K562 (cell line): Measurements from ENCODE around the gene ORMDL2. TPM values are rescaled to one million over a fixed set of nuclear protein-coding genes. Genes with fewer than 3 reads are reported as not detected.

Source experiments
- ATAC-seq: fragments of 200-7000 bp; cut with Tn5 transposase; 3 replicates; pipeline ENCODE4 v1.9.1; 2020; ENCODE audit warnings: moderate library complexity
- BruUV-seq: library from RNA; stranded (reverse); fragments of 400-500 nt; replicated peaks from 2 replicates; lab custom pipeline; 2021; lab: Mats Ljungman, UMichigan
- CTCF ChIA-PET: fragments of 300-600 bp; formaldehyde crosslinking; extraction: SDS; loops from one replicate; lab custom pipeline; 2021; ENCODE audit warnings: low intra/inter-chr PET ratio; lab: Yijun Ruan, JAX
- POLR2A ChIA-PET: fragments of 300-600, 350-650 bp; sonication (Branson Sonifier 250); formaldehyde crosslinking; extraction: SDS; loops from one replicate; lab custom pipeline; 2021; ENCODE audit warnings: antibody characterized with exemption, inconsistent platforms; lab: Yijun Ruan, JAX
- DNase-seq, 4 experiments: peaks; one replicate each; pipeline versions ENCODE4 v3.0.0 to v3.0.0-alpha.2; 2011 to 2018; ENCODE audit warnings: low spot score in 3 of 4, mixed read lengths in 3 of 4; ENCODE audit errors: extremely low read depth in 1 of 4
- FAIRE-seq: peaks from 2 replicates; lab custom pipeline; 2011; peaks lifted over from hg19 to GRCh38; lab: Jason Lieb, UNC
- H2AFZ ChIP-seq: 2 replicates; pipeline ENCODE4 v1.6.0; 2011; ENCODE audit warnings: low read depth, low read length, control low read depth, inconsistent platforms
- H3K27ac ChIP-seq: fragments of 200-600 bp; 3 replicates; pipeline ENCODE4 v1.8.0; 2011; ENCODE audit warnings: low read depth, mild to moderate bottlenecking, control low read depth, inconsistent platforms, low read length, moderate library complexity, mixed read lengths; ENCODE audit errors: extremely low read depth
- H3K27me3 ChIP-seq, 2 experiments: fragments of 300-600 bp in 1 of 2; 2 replicates in 1 of 2; 3 replicates in 1 of 2; pipeline versions ENCODE4 v1.6.0 to v1.8.0; 2011; ENCODE audit warnings: inconsistent platforms in 2 of 2, low read length in 2 of 2, mild to moderate bottlenecking in 1 of 2, mixed read lengths in 1 of 2, moderate library complexity in 1 of 2; ENCODE audit not compliant: control insufficient read depth in 2 of 2, insufficient read depth in 2 of 2
- H3K36me3 ChIP-seq: fragments of 300-600 bp; 3 replicates; pipeline ENCODE4 v1.8.0; 2011; ENCODE audit warnings: mild to moderate bottlenecking, low read length, inconsistent platforms; ENCODE audit not compliant: control insufficient read depth, insufficient read depth
- H3K4me1 ChIP-seq, 2 experiments: fragments of 200-600 bp in 1 of 2; replicated peaks in 1 of 2; 2 replicates in 1 of 2; 3 replicates in 1 of 2; pipeline versions ENCODE4 v1.5.1 to v1.8.0; 2011; ENCODE audit warnings: inconsistent platforms in 2 of 2, low read length in 2 of 2, mild to moderate bottlenecking in 1 of 2, mixed read lengths in 1 of 2, moderate library complexity in 1 of 2; ENCODE audit not compliant: control insufficient read depth in 2 of 2, insufficient read depth in 2 of 2
- H3K4me2 ChIP-seq: 2 replicates; pipeline ENCODE4 v1.6.1; 2011; ENCODE audit warnings: low read length, control low read depth, inconsistent platforms, mixed read lengths; ENCODE audit not compliant: insufficient read depth
- H3K4me3 ChIP-seq: fragments of 200-600 bp; sonication (generic), shearing (Covaris generic); 2 replicates; pipeline ENCODE4 v1.5.1; 2016; ENCODE audit warnings: control low read depth, inconsistent platforms
- H3K79me2 ChIP-seq: fragments of 200-600 bp; 3 replicates; pipeline ENCODE4 v1.8.0; 2011; ENCODE audit warnings: low read length, inconsistent platforms; ENCODE audit not compliant: control insufficient read depth, insufficient read depth
- H3K9ac ChIP-seq, 2 experiments: 2 replicates each; pipeline versions ENCODE4 v1.6.0 to v1.6.1; 2011; ENCODE audit warnings: low read depth in 2 of 2, low read length in 2 of 2, control low read depth in 1 of 2, inconsistent platforms in 1 of 2, mild to moderate bottlenecking in 1 of 2, mixed read lengths in 1 of 2; ENCODE audit not compliant: insufficient read depth in 1 of 2
- H3K9me1 ChIP-seq: one replicate; pipeline ENCODE4 v1.6.0; 2011; ENCODE audit warnings: inconsistent platforms, mild to moderate bottlenecking, low read length, moderate library complexity; ENCODE audit not compliant: control insufficient read depth, insufficient read depth
- H3K9me3 ChIP-seq: replicated peaks from 2 replicates; pipeline ENCODE4 v1.5.1; 2011; ENCODE audit warnings: low read depth, low read length, inconsistent platforms; ENCODE audit not compliant: control insufficient read depth, insufficient read depth
- H4K20me1 ChIP-seq: replicated peaks from 2 replicates; pipeline ENCODE4 v1.6.1; 2011; ENCODE audit warnings: low read length, inconsistent platforms, mixed read lengths; ENCODE audit not compliant: control insufficient read depth, insufficient read depth
- BRF1 ChIP-seq: IDR thresholded peaks from 3 replicates; pipeline ENCODE4 v1.6.1; 2011; ENCODE audit warnings: borderline replicate concordance, mild to moderate bottlenecking; ENCODE audit not compliant: insufficient read length; ENCODE audit errors: extremely low read depth
- FOXP1 ChIP-seq: sonication (generic); formaldehyde crosslinking; IDR thresholded peaks from 2 replicates; pipeline ENCODE4 v1.8.0; 2022; ENCODE audit warnings: mild to moderate bottlenecking, missing genetic modification reagents
- GATA2 ChIP-seq: sonication (generic); formaldehyde crosslinking; IDR thresholded peaks from 2 replicates; pipeline ENCODE4 v1.4.0; 2020; ENCODE audit warnings: mild to moderate bottlenecking, missing genetic modification reagents
- GATAD2B ChIP-seq: fragments of 450-650 bp; IDR thresholded peaks from 2 replicates; pipeline ENCODE4 v1.6.1; 2017; ENCODE audit warnings: mild to moderate bottlenecking, borderline replicate concordance
- HDGF ChIP-seq: fragments of 450-650 bp; IDR thresholded peaks from 2 replicates; pipeline ENCODE4 v1.6.1; 2016
- KAT8 ChIP-seq: fragments of 450-650 bp; IDR thresholded peaks from 2 replicates; pipeline ENCODE4 v1.6.1; 2016; ENCODE audit warnings: low read depth, mild to moderate bottlenecking
- LEF1 ChIP-seq: fragments of 450-650 bp; IDR thresholded peaks from 2 replicates; pipeline ENCODE4 v1.6.1; 2016; ENCODE audit warnings: mild to moderate bottlenecking
- MCM3 ChIP-seq: fragments of 450-650 bp; IDR thresholded peaks from 2 replicates; pipeline ENCODE4 v1.6.1; 2016
- MEIS2 ChIP-seq: fragments of 450-650 bp; IDR thresholded peaks from 2 replicates; pipeline ENCODE4 v1.6.1; 2014; ENCODE audit warnings: mild to moderate bottlenecking; ENCODE audit not compliant: partially characterized antibody
- MTA1 ChIP-seq: fragments of 450-650 bp; IDR thresholded peaks from 2 replicates; pipeline ENCODE4 v1.6.1; 2017; ENCODE audit warnings: borderline replicate concordance
- POLR3G ChIP-seq: IDR thresholded peaks from 2 replicates; pipeline ENCODE4 v1.6.1; 2011; ENCODE audit not compliant: insufficient read length, insufficient replicate concordance; ENCODE audit errors: extremely low read depth
- ZBED1 ChIP-seq: IDR thresholded peaks from 2 replicates; pipeline ENCODE4 v1.6.1; 2014
- ZBTB2 ChIP-seq: fragments of 450-650 bp; IDR thresholded peaks from 2 replicates; pipeline ENCODE4 v1.6.1; 2016; ENCODE audit warnings: antibody characterized with exemption
- ZBTB49 ChIP-seq: sonication (generic); formaldehyde crosslinking; IDR thresholded peaks from 2 replicates; pipeline ENCODE4 v1.8.0; 2022; ENCODE audit warnings: missing genetic modification reagents, mild to moderate bottlenecking, borderline replicate concordance
- ZFP1 ChIP-seq: fragments of 450-650 bp; formaldehyde crosslinking; IDR thresholded peaks from 2 replicates; pipeline ENCODE4 v1.4.0; 2020; ENCODE audit warnings: mild to moderate bottlenecking, mixed read lengths
- ZNF766 ChIP-seq: fragments of 200-800 bp; sonication (Bioruptor generic); conservative IDR thresholded peaks from 2 replicates; pipeline ENCODE4 v1.6.1; 2016; ENCODE audit warnings: missing genetic modification characterization, missing compliant biosample characterization
- WGBS: fragments of 100-300 bp; shearing (Covaris generic); methylation state at CpG from one replicate; pipeline ENCODE4 v1.1.6; 2016; ENCODE audit warnings: low coverage, mixed read lengths; ENCODE audit not compliant: insufficient coverage; ENCODE audit errors: missing lambda C conversion rate; 5-methylcytosine and 5-hydroxymethylcytosine counted together
- in situ Hi-C: fragments of 300-500 bp; cut with MboI; formaldehyde crosslinking; loops from 4 replicates; pipeline ENCODE4 v1.15.0; 2018; ENCODE audit warnings: inconsistent platforms, mixed read lengths
- intact Hi-C: fragments of 100-400 bp; cut with micrococcal nuclease; formaldehyde crosslinking; loops from 2 replicates; pipeline ENCODE4 v1.14.2; 2022
- polyA plus RNA-seq, 8 experiments: library from polyadenylated mRNA; depleted of rRNA in 4 of 8; stranded (reverse) in 5 of 8; unstranded in 3 of 8; fragments of >200 nt; fragmentation: Nextera tagmentation in 2 of 8; fragmentation: Illumina TruSeq in 1 of 8; extraction: Ambion mirVana in 2 of 8; extraction: Trizol in 1 of 8; gene quantifications; 2 replicates each; pipeline versions ENCODE4 v1.2.1 to v1.2.3, GENCODE V29; 2011 to 2014; ENCODE audit warnings: inconsistent platforms in 1 of 8, missing spikeins in 1 of 8
- total RNA-seq, 7 experiments: library from RNA; depleted of rRNA in 6 of 7; stranded (reverse); fragments of >200 nt in 6 of 7; fragmentation: Illumina TruSeq in 2 of 7; extraction: Trizol in 2 of 7; gene quantifications; 2 replicates each; pipeline versions ENCODE4 v1.2.1 to v1.2.3, GENCODE V29; 2011 to 2021; ENCODE audit warnings: low replicate concordance in 1 of 7
- TF ChIP-seq, protein P1 (sequence below): fragments of 450-650 bp; IDR thresholded peaks from 2 replicates; pipeline ENCODE4 v1.6.1; 2016; ENCODE audit warnings: missing biosample characterization, missing genetic modification characterization

The ORMDL2 gene
- total and polyA plus RNA-seq, 9 of the 15 experiments (the other 6 are each of a cell fraction or from before 2014, with no cell fraction given) = 9.9 to 113 (median 34.4) TPM

DNA sequence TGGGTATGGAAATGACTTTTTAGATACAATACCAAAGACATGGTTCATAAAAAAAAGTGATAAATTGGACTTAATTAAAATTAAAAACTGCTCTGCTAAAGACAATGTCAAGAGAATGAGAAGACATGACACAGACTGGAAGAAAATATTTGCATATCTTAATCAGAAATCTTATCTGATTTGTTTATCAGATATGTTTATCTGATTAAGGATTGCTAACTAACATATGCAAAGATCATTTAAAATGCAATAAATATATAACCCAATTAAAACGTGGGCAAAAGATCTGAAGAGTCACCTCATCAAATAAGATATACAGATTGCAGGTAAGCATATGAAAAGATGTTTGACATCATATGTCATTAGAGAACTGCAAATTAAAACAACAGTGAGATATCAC, 34.9 kb downstream of the ORMDL2 start:
- no peak overlapping the region for H2AFZ ChIP-seq
- H3K79me2 ChIP-seq = peaks cover 3% of the 10 kb centered on the region; the same call in 1 of the 3 replicates
- CTCF ChIA-PET = no interaction called here
- no peak overlapping the region for H3K4me3 ChIP-seq
- H3K4me1 ChIP-seq = peaks cover 4 to 8% of the 10 kb centered on the region in 2 experiments; a peak in 4 of 5 replicates
- in situ Hi-C loops = no loop called here
- BruUV-seq = no TSS peak
- no peak for ATAC-seq
- no peak for TF ChIP-seq KAT8
- TF ChIP-seq, protein P1, sequence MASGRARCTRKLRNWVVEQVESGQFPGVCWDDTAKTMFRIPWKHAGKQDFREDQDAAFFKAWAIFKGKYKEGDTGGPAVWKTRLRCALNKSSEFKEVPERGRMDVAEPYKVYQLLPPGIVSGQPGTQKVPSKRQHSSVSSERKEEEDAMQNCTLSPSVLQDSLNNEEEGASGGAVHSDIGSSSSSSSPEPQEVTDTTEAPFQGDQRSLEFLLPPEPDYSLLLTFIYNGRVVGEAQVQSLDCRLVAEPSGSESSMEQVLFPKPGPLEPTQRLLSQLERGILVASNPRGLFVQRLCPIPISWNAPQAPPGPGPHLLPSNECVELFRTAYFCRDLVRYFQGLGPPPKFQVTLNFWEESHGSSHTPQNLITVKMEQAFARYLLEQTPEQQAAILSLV = no peak
- TF ChIP-seq MEIS2 = no peak
- TF ChIP-seq ZNF766 (CRISPR knock-in tag) = no peak
- TF ChIP-seq BRF1 = no peak
- TF ChIP-seq HDGF = no peak
- TF ChIP-seq ZBED1 = no peak
- TF ChIP-seq LEF1 = no peak
- TF ChIP-seq MTA1 = peak; percentile 56; the same call in 1 of the 2 replicates
- TF ChIP-seq GATAD2B = peak; percentile 59; the same call in 1 of the 2 replicates
- no peak for TF ChIP-seq FOXP1
- TF ChIP-seq MCM3 = no peak
- TF ChIP-seq GATA2 = peak; percentile 83
- TF ChIP-seq ZBTB2 = peak; percentile 63; the same call in 1 of the 2 replicates
- TF ChIP-seq ZFP1 (CRISPR knock-in tag) = no peak
- no peak for TF ChIP-seq POLR3G
- no peak for TF ChIP-seq ZBTB49 (CRISPR knock-in tag)
- TF ChIP-seq, all 486 proteins: peak for 4
- H3K9me3 ChIP-seq = no peaks in the 10 kb centered on the region
- H3K27ac ChIP-seq = no peak overlapping the region
- H3K9ac ChIP-seq = no peak overlapping the region
- no peaks in the 10 kb centered on the region for H3K27me3 ChIP-seq
- POLR2A ChIA-PET = interaction anchor here (1.4 kb wide), 1 partner anchor 22 kb away, joined by 8 read pairs; no protein-coding TSS in a partner anchor
- WGBS = 0% methylated on average over 1 of the region's 1 CpG
- H3K9me1 ChIP-seq = no peaks in the 10 kb centered on the region
- no peak for DNase-seq
- intact Hi-C loops = no loop called here
- no peak overlapping the region for H3K4me2 ChIP-seq
- FAIRE-seq = no peak
- no peaks in the 10 kb centered on the region for H3K36me3 ChIP-seq
- H4K20me1 ChIP-seq = no peaks in the 10 kb centered on the region
